NOMO-1 (cell line): ENCODE data around the gene PDE7B.

Experiments used
- DNase-seq, 2 experiments: peaks; one replicate each; lab custom pipeline; 2025; ENCODE audit not compliant: unreplicated experiment in 2 of 2; lab: John Stamatoyannopoulos, UW

PDE7B gene

GRCh38 chr6:136063096-136063495, 211.6 kb downstream of the PDE7B start:
- no peak for DNase-seq

GRCh38 chr6:136066005-136066404, 214.5 kb downstream of the PDE7B start:
- no peak for DNase-seq

DNA sequence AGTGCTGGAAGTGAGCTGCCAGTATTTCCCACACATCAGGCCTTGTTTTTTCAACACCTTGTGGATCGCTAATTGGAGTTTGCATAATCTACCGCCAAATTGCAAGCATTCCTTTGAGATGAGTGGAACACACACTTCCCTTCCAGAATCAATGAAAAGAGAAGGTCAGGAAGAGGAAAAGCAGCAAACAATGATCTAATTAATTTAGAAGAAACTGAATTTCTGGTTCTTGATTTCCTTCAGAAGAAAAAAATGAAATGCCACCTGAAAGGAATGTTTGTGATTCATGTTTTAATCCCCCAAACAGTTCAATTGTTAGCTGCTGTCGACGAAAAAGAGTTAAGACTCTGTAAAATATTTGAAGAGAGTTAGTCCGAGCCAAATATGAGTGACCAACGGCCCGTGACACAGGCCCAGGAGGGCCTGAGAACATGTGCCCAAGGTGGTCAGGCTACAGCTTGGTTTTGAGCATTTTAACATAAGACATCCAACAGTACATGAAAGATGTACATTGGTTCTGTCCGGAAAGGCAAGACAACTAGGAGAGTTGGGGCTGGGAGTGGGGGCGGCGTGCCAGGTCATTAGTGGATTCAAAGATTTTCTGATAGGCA, 216.3 kb downstream of the PDE7B start:
- no peak for DNase-seq

GRCh38 chr6:136069119-136069518, 217.6 kb downstream of the PDE7B start:
- DNase-seq = no peak

DNA sequence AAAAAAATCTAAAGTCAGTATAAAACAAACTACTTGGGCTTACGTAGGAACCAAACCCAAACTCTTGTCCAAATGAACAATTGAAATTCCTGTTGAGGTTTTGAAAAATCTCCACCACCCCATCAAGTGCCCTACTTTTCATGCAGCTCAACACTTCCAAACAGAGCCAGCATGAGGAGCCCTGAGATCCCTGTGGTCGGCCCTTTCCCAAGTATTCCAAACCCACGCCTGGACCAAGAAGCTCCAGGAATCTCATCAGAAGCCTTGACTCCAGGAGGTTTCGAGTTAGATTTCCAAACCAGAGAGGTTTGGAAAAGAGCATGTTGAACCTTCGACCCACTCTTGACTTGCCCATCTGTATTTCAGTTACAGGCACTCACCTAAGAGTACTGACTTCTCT, 219.3 kb downstream of the PDE7B start:
- DNase-seq = no peak

DNA sequence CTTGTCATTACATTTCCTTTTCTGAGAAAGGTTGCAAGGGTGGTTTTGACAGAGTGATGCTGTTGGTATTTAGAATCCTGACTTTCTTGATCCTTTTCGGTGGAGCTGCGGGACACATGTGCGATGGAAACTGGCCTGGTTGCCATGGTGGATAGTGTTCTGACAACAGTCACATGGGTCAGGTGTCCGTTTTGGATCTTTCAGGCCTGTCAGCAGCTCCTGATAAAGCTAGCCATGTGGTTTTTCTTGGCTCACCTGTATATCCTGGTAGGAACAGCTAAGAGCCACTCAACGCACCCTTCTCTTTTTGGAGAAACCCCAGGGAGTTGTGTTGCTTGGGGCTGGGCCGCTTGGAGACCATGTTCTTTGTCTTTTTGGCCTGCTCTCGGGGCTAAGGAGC, 221.2 kb downstream of the PDE7B start:
- no peak for DNase-seq

DNA sequence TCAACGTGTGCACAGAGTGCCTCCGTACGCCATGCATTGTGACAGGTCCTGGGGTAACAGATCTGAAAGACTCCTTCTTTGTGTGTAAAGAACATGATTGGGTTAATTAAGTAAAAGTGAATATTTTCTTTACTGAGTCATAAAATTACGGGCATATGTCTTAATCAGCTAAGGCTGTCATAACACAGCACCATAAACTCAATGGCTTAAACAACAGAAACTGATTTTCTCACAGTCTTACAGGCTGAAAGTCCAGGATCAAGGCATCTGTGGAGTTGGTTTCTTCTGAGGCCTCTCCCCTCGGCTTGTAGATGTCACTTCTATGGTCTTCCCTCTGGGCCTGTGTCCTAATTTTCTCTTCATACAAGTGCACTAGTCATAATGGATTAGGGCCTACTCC, 221.7 kb downstream of the PDE7B start:
- DNase-seq = no peak

- no peak for DNase-seq
Measured at GRCh38 chr6:136076496-136076895, 225.0 kb downstream of the PDE7B start.

- DNase-seq = no peak
Measured at GRCh38 chr6:136077834-136078576, 226.5 kb downstream of the PDE7B start.

DNA sequence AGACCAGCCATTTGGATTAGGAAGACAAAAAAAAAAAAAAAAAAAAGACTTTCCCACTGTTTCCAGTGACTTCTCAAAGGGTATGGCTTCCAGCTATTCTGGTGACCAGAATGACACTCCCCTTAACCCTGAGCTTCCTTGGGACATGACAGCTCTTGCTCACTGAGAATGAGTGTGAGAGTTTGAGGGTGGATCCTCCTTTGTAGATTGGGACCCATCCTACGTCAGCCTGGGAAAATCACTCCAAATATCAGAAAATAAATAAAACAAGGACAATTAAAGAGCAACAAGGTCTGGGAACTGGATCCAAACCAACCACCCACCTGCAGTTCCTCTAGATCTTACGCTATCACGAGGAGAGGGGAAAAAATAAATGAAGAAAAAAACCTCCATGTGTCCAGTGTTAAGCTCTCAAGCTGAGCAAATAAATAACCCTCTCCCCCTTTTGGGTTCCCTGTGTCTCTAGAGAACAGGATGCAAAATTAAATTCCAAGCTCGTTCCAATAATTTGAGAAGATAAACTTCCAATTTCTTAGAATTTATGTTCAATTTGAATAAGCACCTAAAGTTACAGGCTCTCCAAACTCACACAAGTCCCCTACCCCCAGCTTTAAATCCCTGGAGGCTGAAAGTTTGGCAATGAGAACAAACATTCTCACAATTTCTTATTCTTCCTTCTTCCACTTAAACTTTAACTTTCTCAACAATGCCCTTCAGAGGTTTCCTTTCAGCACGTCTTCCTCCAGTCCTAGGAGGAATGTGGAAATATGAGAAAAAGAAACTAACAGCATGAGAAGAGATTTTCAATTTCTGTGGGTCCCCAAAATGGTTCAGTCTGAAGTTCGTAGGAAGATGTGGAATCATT, 228.4 kb downstream of the PDE7B start:
- DNase-seq = no peak

GRCh38 chr6:136083540-136083939, 232.0 kb downstream of the PDE7B start:
- DNase-seq = no peak

DNA sequence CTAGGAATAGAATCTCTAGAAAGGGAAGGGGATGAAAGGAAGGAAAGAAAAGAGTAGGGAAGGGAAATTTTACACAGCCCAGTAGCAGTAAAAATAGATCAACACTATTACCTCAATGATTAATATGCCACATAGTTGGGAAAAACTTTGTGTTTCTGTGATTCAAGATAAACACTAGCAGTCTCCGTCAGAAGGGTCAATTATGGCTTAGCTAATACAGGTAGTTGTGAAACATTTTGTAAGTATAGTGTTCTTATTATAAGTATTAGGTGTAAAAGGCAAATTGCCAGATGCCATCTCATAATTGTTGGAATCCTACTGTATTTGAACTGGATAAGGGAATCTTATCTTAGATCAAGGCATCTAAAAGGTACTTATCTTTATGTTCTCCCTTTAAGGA, 232.9 kb downstream of the PDE7B start:
- DNase-seq = no peak

- no peak for DNase-seq
Measured at GRCh38 chr6:136085370-136086115, 234.0 kb downstream of the PDE7B start.

- no peak for DNase-seq
Measured at GRCh38 chr6:136086686-136087085, 235.2 kb downstream of the PDE7B start.

DNA sequence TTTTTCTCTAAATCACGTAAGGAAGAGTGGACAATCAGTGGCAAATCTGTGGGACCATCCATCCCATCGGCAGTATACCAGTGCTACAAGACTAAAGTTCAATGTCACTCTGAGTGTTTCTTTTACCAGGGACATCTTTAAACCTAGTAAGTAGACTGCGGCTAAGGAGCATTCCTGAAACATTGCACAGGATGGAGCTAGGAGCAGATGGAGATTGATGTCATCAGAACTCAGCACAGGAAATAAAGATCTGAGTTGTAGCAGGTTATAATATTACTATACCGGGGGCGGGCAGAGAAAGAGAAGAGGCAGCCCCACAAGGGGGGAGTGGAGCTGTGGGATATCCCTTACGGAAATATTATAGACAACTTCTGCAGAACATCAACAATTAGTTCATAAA, 236.5 kb downstream of the PDE7B start:
- no peak for DNase-seq

- DNase-seq = no peak
Measured at GRCh38 chr6:136088693-136089092, 237.2 kb downstream of the PDE7B start.

DNA sequence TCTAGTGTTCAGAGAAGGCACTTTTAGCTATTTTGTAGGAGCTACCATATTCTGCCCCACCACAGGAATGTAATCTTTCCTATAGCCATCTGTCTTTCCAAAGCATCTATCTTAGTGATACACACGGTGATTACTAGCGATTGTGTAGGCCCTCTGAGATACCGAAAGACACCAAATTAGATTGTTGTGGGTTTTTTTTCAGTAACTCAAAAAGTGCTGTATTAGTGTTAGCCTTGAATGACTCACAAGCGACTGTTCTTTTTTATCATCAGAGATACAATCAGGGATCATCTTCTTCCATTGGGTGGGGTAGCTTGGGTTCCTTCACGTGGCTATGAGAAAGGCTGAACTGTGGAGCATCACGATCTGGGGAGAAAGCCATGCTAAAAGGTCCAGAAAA, 238.4 kb downstream of the PDE7B start:
- no peak for DNase-seq

- DNase-seq = no peak
Measured at GRCh38 chr6:136090929-136091328, 239.4 kb downstream of the PDE7B start.

GRCh38 chr6:136092897-136093296, 241.4 kb downstream of the PDE7B start:
- DNase-seq = no peak

- no peak for DNase-seq
Measured at GRCh38 chr6:136093835-136094234, 242.3 kb downstream of the PDE7B start.

DNA sequence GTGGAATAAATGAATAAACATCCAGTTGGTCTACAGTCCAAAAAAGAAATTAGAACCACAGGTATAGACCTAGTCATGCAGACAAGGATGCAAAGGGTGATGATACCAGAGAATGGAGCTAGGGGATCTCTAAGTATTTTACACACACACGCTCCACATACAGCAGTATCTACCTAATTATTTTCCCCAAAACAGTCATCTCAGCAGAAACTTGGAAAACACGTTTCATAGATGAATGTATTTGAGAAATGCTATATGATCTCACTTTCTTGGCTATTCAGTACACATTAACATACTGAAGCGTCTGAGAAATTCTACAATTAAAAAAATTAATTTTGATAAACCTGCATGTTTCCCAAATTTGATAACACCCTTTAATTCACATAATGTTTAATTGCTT, 243.3 kb downstream of the PDE7B start:
- no peak for DNase-seq
